Tibial artery (tissue), 4 donors: ENCODE measurements around the gene TMEM125.

Source experiments
- DNase-seq, 2 donors: peaks; one replicate each; pipeline ENCODE4 v3.0.0-alpha.2; 2019
- H3K27ac ChIP-seq, 2 donors: fragments of 200-600 bp; sonication (generic) in 1 of 2; 1 replicate in 1 of 2; 2 replicates in 1 of 2; pipeline ENCODE4 v1.5.1; 2018 to 2019; ENCODE audit warnings: mild to moderate bottlenecking in 1 of 2
- H3K27me3 ChIP-seq, 2 donors: fragments of 200-600 bp; sonication (generic) in 1 of 2; one replicate each; pipeline versions ENCODE4 v1.5.1 to v1.6.0; 2016 to 2019
- H3K36me3 ChIP-seq, 3 donors: fragments of 200-600 bp; sonication (generic) in 2 of 3; one replicate each; pipeline ENCODE4 v1.5.1; 2016 to 2019; ENCODE audit warnings: mild to moderate bottlenecking in 2 of 3
- H3K4me1 ChIP-seq, 4 donors: fragments of 200-600 bp; sonication (generic) in 2 of 4; 1 replicate in 3 of 4; 2 replicates in 1 of 4; pipeline ENCODE4 v1.5.1; 2016 to 2019
- H3K4me3 ChIP-seq, 2 donors: fragments of 200-600 bp; sonication (generic) in 1 of 2; 1 replicate in 1 of 2; 2 replicates in 1 of 2; pipeline ENCODE4 v1.5.1; 2018 to 2019; ENCODE audit warnings: mild to moderate bottlenecking in 2 of 2
- H3K9me3 ChIP-seq, 3 donors: fragments of 200-600 bp; sonication (generic) in 1 of 3; one replicate each; pipeline ENCODE4 v1.5.1; 2016 to 2019
- CTCF ChIP-seq, 2 experiments: fragments of 200-600 bp in 1 of 2; fragments of 450-650 bp in 1 of 2; IDR thresholded peaks; one replicate each; pipeline ENCODE4 v1.5.1; 2017 to 2019; ENCODE audit warnings: antibody characterized with exemption in 2 of 2, mild to moderate bottlenecking in 1 of 2, moderate library complexity in 1 of 2
- intact Hi-C: fragments of 100-400 bp; cut with DNase I; formaldehyde crosslinking; loops from one replicate; pipeline ENCODE4 v1.15.0; 2023; ENCODE audit warnings: low total_unique reads

The TMEM125 gene

GRCh38 chr1:43321331-43321891 lies 51.6 kb downstream of the TMEM125 start:
- intact Hi-C loops: no loop called here
- Histone ChIP-seq H3K36me3 (peaks cover 0 to 8% (median 0%) of the 10 kb centered on the region in 3 donors), H3K4me1 (no peaks in the 10 kb centered on the region), H3K27ac (no peak overlapping the region), H3K4me3 (no peak overlapping the region), H3K27me3 (no peaks in the 10 kb centered on the region), H3K9me3 (peaks cover 0 to 8% (median 0%) of the 10 kb centered on the region in 3 donors)
- no peak for TF ChIP-seq CTCF (IDR thresholded peaks at IDR 0.05)
- peak in 1 of 2 donors; percentile 58 for DNase-seq

- peak in 1 of 2 donors; percentile 21 for DNase-seq
- Histone ChIP-seq H3K27ac (no peak overlapping the region), H3K36me3 (peaks cover 0 to 8% (median 0%) of the 10 kb centered on the region in 3 donors), H3K9me3 (peaks cover 0 to 8% (median 0%) of the 10 kb centered on the region in 3 donors), H3K4me1 (no peaks in the 10 kb centered on the region), H3K4me3 (no peak overlapping the region), H3K27me3 (no peaks in the 10 kb centered on the region)
- intact Hi-C loops: no loop called here
- TF ChIP-seq CTCF (IDR thresholded peaks at IDR 0.05): no peak
These were observed 52.7 kb downstream of the TMEM125 start for GRCh38 chr1:43322506-43322905.
